NCI-H1092 treated with DMSO at 0.1 percent for 48 hours (cell line): Measurements from ENCODE around the gene EVA1A.

ENCODE experiments used
- DNase-seq: peaks from one replicate; lab custom pipeline; 2025; lab: John Stamatoyannopoulos, UW

Gene EVA1A

GRCh38 chr2:75541430-75541829 is 19.3 kb downstream of the EVA1A start:
- no peak for DNase-seq

- no peak for DNase-seq
These were observed 19.7 kb downstream of the EVA1A start for GRCh38 chr2:75540994-75541393.

GRCh38 chr2:75539955-75540716 is 20.6 kb downstream of the EVA1A start:
- DNase-seq = no peak

GRCh38 chr2:75538521-75539490 is 21.9 kb downstream of the EVA1A start:
- DNase-seq = no peak

GRCh38 chr2:75537658-75538057 is 23.1 kb downstream of the EVA1A start:
- DNase-seq = no peak

GRCh38 chr2:75533135-75533534 is 27.6 kb downstream of the EVA1A start:
- DNase-seq = no peak

GRCh38 chr2:75532488-75532887 is 28.3 kb downstream of the EVA1A start:
- DNase-seq = no peak

GRCh38 chr2:75528221-75528977 is 32.3 kb downstream of the EVA1A start:
- DNase-seq = no peak

- no peak for DNase-seq
These were observed 33.1 kb downstream of the EVA1A start for GRCh38 chr2:75527676-75528075.

GRCh38 chr2:75526842-75527241 is 33.9 kb downstream of the EVA1A start:
- no peak for DNase-seq

- DNase-seq = no peak
These were observed 35.1 kb downstream of the EVA1A start for GRCh38 chr2:75525434-75526310.

GRCh38 chr2:75524276-75524911 is 36.3 kb downstream of the EVA1A start:
- DNase-seq = no peak

GRCh38 chr2:75523313-75524275 is 37.1 kb downstream of the EVA1A start:
- DNase-seq = no peak

- DNase-seq = no peak
These were observed 38.0 kb downstream of the EVA1A start for GRCh38 chr2:75522543-75523312.

GRCh38 chr2:75521225-75521872 is 39.4 kb downstream of the EVA1A start:
- DNase-seq = no peak

GRCh38 chr2:75519843-75520242 is 40.9 kb downstream of the EVA1A start:
- no peak for DNase-seq

GRCh38 chr2:75518638-75519465 is 41.9 kb downstream of the EVA1A start:
- DNase-seq = no peak
